Testis (tissue), 2 donors: ENCODE data around the gene MIA3.
"Not testable (repeated sequence)": the region's sequence is repeated elsewhere in the genome, so short reads cannot be mapped to it uniquely, and the experiment has no call there.

Source experiments
- CTCF ChIP-seq, 3 experiments: fragments of 450-650 bp in 2 of 3; fragments of 200-600 bp in 1 of 3; sonication (generic) in 1 of 3; IDR thresholded peaks; one replicate each; pipeline ENCODE4 v1.5.1; 2016 to 2019; ENCODE audit warnings: antibody characterized with exemption in 3 of 3, mild to moderate bottlenecking in 2 of 3, moderate library complexity in 1 of 3
- POLR2A ChIP-seq: fragments of 450-650 bp; IDR thresholded peaks from one replicate; pipeline ENCODE4 v1.6.1; 2017; ENCODE audit warnings: antibody characterized with exemption, mild to moderate bottlenecking, moderate library complexity

DNA sequence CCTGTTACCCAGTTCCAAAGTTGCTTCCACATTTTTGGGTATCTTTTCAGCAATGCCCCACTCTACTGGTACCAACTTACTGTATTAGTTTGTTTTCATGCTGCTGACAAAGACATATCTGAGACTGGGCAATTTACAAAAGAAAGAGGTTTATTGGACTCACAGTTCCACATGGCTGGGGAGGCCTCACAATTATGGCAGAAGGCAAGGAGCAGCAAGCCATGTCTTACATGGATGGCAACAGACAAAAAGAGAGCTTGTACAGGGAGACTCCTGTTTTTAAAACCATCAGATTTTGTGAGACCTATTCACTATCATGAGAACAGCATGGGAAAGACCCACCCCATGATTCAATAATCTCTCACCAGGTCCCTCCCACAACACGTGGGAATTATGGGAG lies 8.8 kb upstream of the MIA3 start:
- not testable (repeated sequence) for TF ChIP-seq CTCF (IDR thresholded peaks at IDR 0.05); POLR2A
